GM20000 (cell line): ENCODE data around the gene SETDB2.

Experiments
- DNase-seq: peaks from one replicate; pipeline ENCODE4 v3.0.0; 2012; ENCODE audit warnings: low spot score
- CTCF ChIP-seq: IDR thresholded peaks from 2 replicates; pipeline ENCODE4 v1.5.1; 2012; ENCODE audit warnings: mild to moderate bottlenecking, control low read depth; ENCODE audit errors: extremely low read depth, missing control alignments

SETDB2 gene

GRCh38 chr13:49443704-49444523, at the start of gene SETDB2, which contains the start of gene CAB39L:
SETDB2 (plus strand) TSS chr13:49444274; CDS start chr13:49451894, 7,620 bp downstream.
CAB39L (minus strand) TSS chr13:49444064; CDS start chr13:49382910, 61,154 bp downstream.
- TF ChIP-seq CTCF: no peak
- DNase-seq: peak; percentile 92

GRCh38 chr13:49395451-49395865, 48.6 kb upstream of the SETDB2 start:
- DNase-seq: no peak
- TF ChIP-seq CTCF: no peak

- no peak for TF ChIP-seq CTCF
These were observed 48.1 kb upstream of the SETDB2 start for GRCh38 chr13:49395878-49396380.

GRCh38 chr13:49399801-49400472, 44.1 kb upstream of the SETDB2 start:
- DNase-seq: no peak
- no peak for TF ChIP-seq CTCF

More at GRCh38 chr13:49395878-49396380, 48.1 kb upstream of the SETDB2 start:
- DNase-seq: no peak

- no peak for TF ChIP-seq CTCF
- DNase-seq: peak; percentile 9
These were observed 43.1 kb upstream of the SETDB2 start for GRCh38 chr13:49400755-49401659.

GRCh38 chr13:49403996-49404702, 39.9 kb upstream of the SETDB2 start:
- no peak for DNase-seq
- no peak for TF ChIP-seq CTCF
